SJSA1 (cell line): ENCODE measurements around the gene C9orf43. TPM values are rescaled to one million over a fixed set of nuclear protein-coding genes. Genes with fewer than 3 reads are reported as not detected.
"Not testable (repeated sequence)": the region's sequence is repeated elsewhere in the genome, so short reads cannot be mapped to it uniquely, and the experiment has no call there.

Source experiments
- DNase-seq, 2 experiments: peaks; one replicate each; pipeline ENCODE4 v3.0.0-alpha.2; 2015 to 2020; ENCODE audit warnings: low spot score in 2 of 2, low read depth in 1 of 2
- H3K27ac ChIP-seq: fragments of 250-450 bp; sonication (Bioruptor Pico); 2 replicates; pipeline ENCODE4 v1.5.1; 2020; ENCODE audit warnings: mild to moderate bottlenecking, moderate library complexity
- H3K27me3 ChIP-seq: fragments of 250-450 bp; sonication (Bioruptor Pico); replicated peaks from 2 replicates; pipeline ENCODE4 v1.5.1; 2020; ENCODE audit warnings: mild to moderate bottlenecking, moderate library complexity
- H3K36me3 ChIP-seq: fragments of 250-450 bp; sonication (Bioruptor Pico); 2 replicates; pipeline ENCODE4 v1.5.1; 2020; ENCODE audit warnings: mild to moderate bottlenecking
- H3K4me1 ChIP-seq: fragments of 250-450 bp; sonication (Bioruptor Pico); replicated peaks from 2 replicates; pipeline ENCODE4 v1.6.1; 2021; ENCODE audit warnings: mild to moderate bottlenecking
- H3K4me3 ChIP-seq: fragments of 250-450 bp; sonication (Bioruptor Pico); 2 replicates; pipeline ENCODE4 v1.5.1; 2020; ENCODE audit warnings: mild to moderate bottlenecking
- H3K9me3 ChIP-seq: fragments of 250-450 bp; sonication (Bioruptor Pico); replicated peaks from 2 replicates; pipeline ENCODE4 v1.5.1; 2020; ENCODE audit warnings: mild to moderate bottlenecking
- total RNA-seq: library from RNA; depleted of rRNA; stranded (reverse); fragments of >200 nt; shearing (Covaris generic); gene quantifications from 2 replicates; pipeline ENCODE4 v1.2.3, GENCODE V29; 2014; rRNA removed

The C9orf43 gene, protein sequence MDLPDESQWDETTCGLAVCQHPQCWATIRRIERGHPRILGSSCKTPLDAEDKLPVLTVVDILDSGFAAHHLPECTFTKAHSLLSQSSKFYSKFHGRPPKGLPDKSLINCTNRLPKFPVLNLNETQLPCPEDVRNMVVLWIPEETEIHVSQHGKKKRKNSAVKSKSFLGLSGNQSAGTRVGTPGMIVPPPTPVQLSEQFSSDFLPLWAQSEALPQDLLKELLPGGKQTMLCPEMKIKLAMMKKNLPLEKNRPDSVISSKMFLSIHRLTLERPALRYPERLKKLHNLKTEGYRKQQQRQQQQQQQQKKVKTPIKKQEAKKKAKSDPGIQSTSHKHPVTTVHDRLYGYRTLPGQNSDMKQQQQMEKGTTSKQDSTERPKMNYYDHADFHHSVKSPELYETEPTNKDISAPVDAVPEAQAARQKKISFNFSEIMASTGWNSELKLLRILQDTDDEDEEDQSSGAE
- total RNA-seq = 0.13 and 0.81 TPM in 2 replicates

DNA sequence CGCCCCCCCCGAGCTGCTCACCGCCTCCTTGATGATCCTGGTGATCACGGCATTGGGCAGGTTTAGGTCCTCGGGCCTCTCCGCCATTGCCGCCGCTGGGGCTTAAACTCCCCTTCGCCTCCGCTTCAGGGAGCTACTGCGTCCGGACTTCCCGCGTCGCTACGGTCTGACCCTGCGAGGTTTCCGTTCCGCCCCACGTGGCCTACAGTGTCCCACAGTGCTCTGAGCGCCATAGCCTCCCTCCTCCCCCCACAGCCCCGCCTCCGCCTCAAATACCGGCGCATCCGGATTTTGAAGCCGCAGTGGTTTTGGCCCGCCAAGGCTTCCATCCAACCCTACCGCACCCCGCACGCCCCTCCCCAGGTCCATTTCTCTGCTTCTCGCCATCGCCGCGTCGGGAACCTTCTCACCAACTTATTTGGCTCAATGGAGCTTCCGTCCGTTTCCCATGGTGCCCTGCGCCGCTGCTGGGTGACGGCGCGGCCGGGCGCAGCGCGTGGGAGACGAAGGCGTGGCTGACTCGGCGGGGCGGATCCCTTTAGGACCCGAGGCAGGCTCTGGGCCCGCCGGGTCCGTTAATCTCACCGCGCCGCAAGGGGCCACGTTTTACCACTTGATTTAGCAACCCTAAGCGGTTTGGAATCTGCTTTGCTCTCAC, at the start of gene C9orf43, which contains the start of gene POLE3:
TSS of gene C9orf43 (plus strand) at position 541 of the 658 bp plus-strand sequence. CDS start 2,747 bp downstream, outside the sequence.
TSS of gene POLE3 (minus strand) at position 469 of the 658 bp plus-strand sequence. CDS start at position 87, 382 bp downstream.
- Histone ChIP-seq H3K36me3 (peaks cover 37% of the 10 kb centered on the region), H3K4me3 (peak within 1 kb of the TSS; percentile 78), H3K27me3 (no peaks in the 10 kb centered on the region), H3K27ac (peak within 1 kb of the TSS; percentile 96), H3K9me3 (no peaks in the 10 kb centered on the region), H3K4me1 (no peaks in the 10 kb centered on the region; the same call in none of the 2 replicates)
- peak; percentile 92 to 93 for DNase-seq

DNA sequence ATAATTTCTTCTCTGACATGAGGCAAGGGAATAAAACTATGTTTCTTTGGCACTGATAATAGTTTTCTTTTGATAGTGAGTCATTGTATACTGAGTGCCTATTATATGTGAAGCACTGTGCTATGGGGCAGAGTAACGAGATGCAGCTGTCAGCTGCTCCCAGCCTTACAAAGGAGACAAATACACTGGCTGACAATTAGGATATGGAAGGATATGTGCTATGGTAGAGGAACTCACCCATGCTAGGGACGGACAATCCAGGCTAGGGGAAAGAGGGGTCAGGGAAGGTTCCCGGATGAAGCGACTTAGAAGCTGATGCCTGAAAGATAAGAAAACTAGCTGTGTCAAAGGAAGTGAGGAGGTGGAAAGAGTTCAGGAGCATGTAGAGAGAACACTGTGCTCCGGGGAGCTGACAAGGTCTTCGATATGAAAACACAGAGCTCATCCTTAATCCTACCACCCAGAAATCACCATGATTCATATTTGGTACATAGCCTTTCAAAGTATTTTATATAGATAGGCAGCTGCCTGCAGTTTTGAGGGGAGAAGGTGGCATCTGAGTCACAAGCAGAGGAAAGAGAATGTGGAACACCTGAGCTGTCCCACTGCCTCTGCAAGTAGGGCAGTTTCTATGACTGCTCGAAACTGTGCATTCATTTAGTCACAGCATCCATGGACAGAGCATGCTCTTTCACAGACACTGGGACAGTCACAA, 49.1 kb upstream of the C9orf43 start:
- H3K4me3 ChIP-seq = no peak overlapping the region
- DNase-seq = no peak
- H3K27me3 ChIP-seq = no peaks in the 10 kb centered on the region
- H3K27ac ChIP-seq = no peak overlapping the region
- H3K9me3 ChIP-seq = no peaks in the 10 kb centered on the region
- H3K4me1 ChIP-seq = no peaks in the 10 kb centered on the region
- no peaks in the 10 kb centered on the region for H3K36me3 ChIP-seq

DNA sequence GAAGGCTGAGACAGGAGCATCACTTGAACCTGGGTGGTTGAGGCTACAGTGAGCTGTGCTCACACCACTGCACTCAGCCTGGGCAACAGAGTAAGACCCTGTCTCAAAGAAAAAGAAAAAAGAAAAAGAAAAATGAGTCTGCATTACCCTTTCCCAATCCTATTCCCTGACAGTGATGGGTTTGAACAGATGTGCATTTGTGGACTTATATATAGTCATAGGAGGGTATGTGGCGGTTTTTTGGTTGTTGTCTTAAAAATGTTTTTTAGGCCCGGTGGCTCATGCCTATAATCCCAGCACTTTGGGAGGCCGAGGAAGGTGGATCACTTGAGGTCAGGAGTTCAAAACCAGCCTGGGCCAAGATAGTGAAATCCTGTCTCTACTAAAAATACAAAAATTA, 47.2 kb upstream of the C9orf43 start:
- Histone ChIP-seq H3K4me1 (no peaks in the 10 kb centered on the region), H3K36me3 (no peaks in the 10 kb centered on the region), H3K9me3 (no peaks in the 10 kb centered on the region), H3K27me3 (no peaks in the 10 kb centered on the region), H3K27ac (no peak overlapping the region), H3K4me3 (no peak overlapping the region)
- no peak for DNase-seq

DNA sequence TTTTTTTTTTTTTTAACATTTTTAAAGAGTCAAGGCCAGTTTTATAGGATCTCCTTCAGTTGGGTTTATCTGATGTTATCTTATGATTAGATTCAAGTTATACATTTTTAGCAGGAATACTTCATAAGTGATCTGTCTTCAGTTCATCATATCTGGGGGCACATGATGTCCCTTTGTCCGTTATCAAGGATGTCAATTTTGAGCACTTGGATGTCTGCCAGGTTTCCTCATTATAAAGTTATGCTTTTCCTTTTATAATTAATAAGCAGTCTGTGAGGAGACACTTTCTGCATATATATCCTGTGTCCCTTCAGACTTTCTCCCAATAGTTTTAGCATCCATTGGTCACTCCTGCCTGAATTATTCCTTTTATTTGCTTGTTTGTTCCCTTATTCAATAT, 45.6 kb upstream of the C9orf43 start:
- Histone ChIP-seq H3K9me3 (no peaks in the 10 kb centered on the region), H3K36me3 (no peaks in the 10 kb centered on the region), H3K4me1 (no peaks in the 10 kb centered on the region), H3K4me3 (no peak overlapping the region), H3K27ac (no peak overlapping the region), H3K27me3 (no peaks in the 10 kb centered on the region)
- no peak for DNase-seq

DNA sequence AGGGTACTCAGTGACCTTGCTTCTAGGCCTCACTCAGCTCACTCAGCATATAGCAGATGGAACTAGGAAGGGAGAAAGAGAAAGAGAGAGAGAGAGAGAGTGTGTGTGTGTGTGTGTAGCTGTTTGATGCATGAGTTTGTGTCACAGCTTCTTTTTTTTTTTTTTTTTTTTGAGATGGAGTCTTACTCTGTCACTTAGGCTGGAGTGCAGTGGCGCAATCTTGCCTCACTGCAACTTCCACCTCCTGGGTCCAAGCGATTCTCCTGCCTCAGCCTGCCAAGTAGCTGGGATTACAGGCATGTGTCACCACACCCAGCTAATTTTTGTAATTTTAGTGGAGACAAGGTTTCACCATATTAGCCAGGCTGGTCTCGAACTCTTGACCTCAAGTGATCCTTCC, 44.9 kb upstream of the C9orf43 start:
- H3K4me1 ChIP-seq, H3K9me3 ChIP-seq, H3K27ac ChIP-seq, H3K36me3 ChIP-seq, H3K27me3 ChIP-seq, H3K4me3 ChIP-seq, DNase-seq: not testable (repeated sequence)

DNA sequence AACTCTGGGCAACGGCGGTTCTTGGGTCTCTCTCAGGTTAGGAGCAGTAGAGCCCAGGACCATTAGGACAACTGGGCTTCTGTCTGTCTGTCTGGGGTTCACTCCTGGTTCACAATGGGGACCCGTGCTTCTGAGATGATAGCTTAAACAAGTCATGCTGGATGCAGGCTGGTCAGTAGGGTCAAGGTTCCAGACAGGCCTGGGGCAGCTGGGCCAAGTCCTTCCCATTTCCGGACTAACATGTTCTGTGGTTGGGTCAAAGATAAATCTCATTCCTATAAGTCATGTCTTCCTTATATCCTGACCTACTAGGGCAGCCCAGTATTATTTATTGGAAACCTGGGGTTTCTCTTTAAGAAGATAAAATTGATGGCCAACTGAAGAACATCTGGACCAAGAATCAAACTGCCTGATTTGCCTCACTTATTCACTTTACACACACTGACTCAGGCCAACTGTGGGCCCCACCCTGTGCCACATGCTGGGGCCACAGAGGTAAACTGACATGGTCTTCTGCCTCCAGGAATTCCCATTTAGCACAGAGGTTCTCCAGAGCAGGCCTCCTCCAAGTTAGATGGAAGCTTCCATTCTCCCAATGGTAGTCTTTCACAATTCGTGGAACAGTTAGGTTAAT, 42.1 kb upstream of the C9orf43 start:
- DNase-seq = no peak
- Histone ChIP-seq H3K36me3 (no peaks in the 10 kb centered on the region), H3K4me3 (no peak overlapping the region), H3K9me3 (no peaks in the 10 kb centered on the region), H3K27me3 (no peaks in the 10 kb centered on the region), H3K4me1 (no peaks in the 10 kb centered on the region), H3K27ac (no peak overlapping the region)

GRCh38 chr9:113368982-113369854, 41.3 kb upstream of the C9orf43 start:
- no peak for DNase-seq
- Histone ChIP-seq H3K27ac (no peak overlapping the region), H3K27me3 (no peaks in the 10 kb centered on the region), H3K4me3 (no peak overlapping the region), H3K9me3 (no peaks in the 10 kb centered on the region), H3K36me3 (no peaks in the 10 kb centered on the region; the same call in 1 of the 2 replicates), H3K4me1 (no peaks in the 10 kb centered on the region)

DNA sequence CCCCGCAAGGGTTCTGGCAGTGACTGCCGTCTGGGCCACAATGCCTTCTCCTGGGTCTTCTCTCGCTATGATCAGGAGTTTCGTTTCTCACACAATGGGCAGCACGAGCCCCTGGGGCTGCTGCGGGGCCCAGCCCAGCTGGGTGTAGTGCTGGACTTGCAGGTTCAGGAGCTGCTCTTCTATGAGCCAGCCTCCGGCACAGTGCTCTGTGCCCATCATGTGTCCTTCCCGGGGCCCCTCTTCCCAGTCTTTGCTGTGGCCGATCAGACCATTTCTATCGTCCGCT, 40.7 kb upstream of the C9orf43 start:
- Histone ChIP-seq H3K4me1 (no peaks in the 10 kb centered on the region), H3K27ac (no peak overlapping the region), H3K27me3 (no peaks in the 10 kb centered on the region), H3K36me3 (no peaks in the 10 kb centered on the region; the same call in 1 of the 2 replicates), H3K9me3 (no peaks in the 10 kb centered on the region), H3K4me3 (no peak overlapping the region)
- DNase-seq = no peak

DNA sequence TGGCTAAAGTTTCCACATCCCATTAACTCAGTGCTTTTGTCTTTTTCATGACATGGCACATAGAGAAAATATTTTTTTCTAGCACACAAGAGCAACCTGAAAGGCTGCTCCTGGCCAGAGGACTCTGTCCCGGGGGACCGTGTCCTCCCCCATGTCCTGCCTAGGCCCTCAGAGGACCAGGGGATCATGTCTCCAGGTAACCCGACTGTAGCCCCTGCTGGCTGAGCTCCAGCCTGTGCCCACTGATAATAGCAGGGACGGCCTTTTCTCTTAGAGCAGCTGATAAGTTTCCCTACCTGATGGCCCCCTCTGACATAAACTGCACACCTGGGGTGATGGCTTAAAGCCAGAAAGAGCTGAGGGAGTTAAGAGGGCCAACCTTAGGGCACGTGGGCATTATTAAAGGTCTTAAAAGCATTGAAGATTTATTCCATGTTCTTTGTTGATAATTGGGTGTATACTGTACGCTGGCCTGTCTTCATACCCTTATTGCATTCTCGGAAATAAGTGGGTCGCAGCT, 39.7 kb upstream of the C9orf43 start:
- Histone ChIP-seq H3K4me3 (no peak overlapping the region), H3K27me3 (no peaks in the 10 kb centered on the region), H3K9me3 (no peaks in the 10 kb centered on the region), H3K27ac (no peak overlapping the region), H3K36me3 (no peaks in the 10 kb centered on the region; the same call in 1 of the 2 replicates), H3K4me1 (no peaks in the 10 kb centered on the region)
- DNase-seq = no peak

DNA sequence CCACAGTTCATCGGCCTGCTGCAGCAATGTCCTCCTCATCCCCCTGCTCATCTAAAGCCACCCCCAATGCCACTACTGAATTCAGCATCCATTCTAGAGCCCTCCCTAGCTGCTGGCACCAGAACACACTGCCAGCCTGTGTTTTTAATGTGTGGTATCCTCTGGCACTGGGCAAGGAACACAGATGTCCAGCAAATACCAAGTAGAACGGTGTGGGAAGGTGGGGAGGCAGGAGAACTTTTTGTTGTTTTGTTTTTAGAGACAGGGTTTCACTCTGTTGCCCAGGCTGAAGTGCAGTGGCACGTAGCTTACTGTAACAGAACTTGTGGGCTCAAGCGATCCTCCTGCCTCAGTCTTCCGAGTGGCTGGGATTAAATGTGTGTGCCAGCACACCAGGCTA, 38.5 kb upstream of the C9orf43 start:
- no peak overlapping the region for H3K27ac ChIP-seq
- H3K9me3 ChIP-seq = no peaks in the 10 kb centered on the region
- H3K4me1 ChIP-seq = peaks cover 1% of the 10 kb centered on the region
- no peak overlapping the region for H3K4me3 ChIP-seq
- no peaks in the 10 kb centered on the region; the same call in 1 of the 2 replicates for H3K36me3 ChIP-seq
- no peaks in the 10 kb centered on the region for H3K27me3 ChIP-seq
- no peak for DNase-seq

- no peaks in the 10 kb centered on the region for H3K27me3 ChIP-seq
- H3K4me1 ChIP-seq = peaks cover 4% of the 10 kb centered on the region
- no peaks in the 10 kb centered on the region for H3K9me3 ChIP-seq
- H3K36me3 ChIP-seq = no peaks in the 10 kb centered on the region; the same call in 1 of the 2 replicates
- no peak overlapping the region for H3K4me3 ChIP-seq
- DNase-seq = no peak
- H3K27ac ChIP-seq = no peak overlapping the region
These were observed 37.3 kb upstream of the C9orf43 start for GRCh38 chr9:113373256-113373655.

GRCh38 chr9:113373676-113374392, 36.7 kb upstream of the C9orf43 start:
- Histone ChIP-seq H3K27ac (no peak overlapping the region), H3K9me3 (no peaks in the 10 kb centered on the region), H3K27me3 (no peaks in the 10 kb centered on the region), H3K36me3 (no peaks in the 10 kb centered on the region; the same call in 1 of the 2 replicates), H3K4me3 (no peak overlapping the region), H3K4me1 (peaks cover 4% of the 10 kb centered on the region)
- DNase-seq = no peak
